Ovary (tissue), 3 donors: Measurements from ENCODE around the gene CLTB.

ENCODE experiments used
- POLR2A ChIP-seq: fragments of 450-650 bp; IDR thresholded peaks from one replicate; pipeline ENCODE4 v1.6.1; 2017; ENCODE audit warnings: antibody characterized with exemption, mild to moderate bottlenecking, moderate library complexity
- TF ChIP-seq, protein P1 (sequence below), 3 donors: fragments of 450-650 bp in 2 of 3; fragments of 200-600 bp in 1 of 3; IDR thresholded peaks; one replicate each; pipeline versions ENCODE4 v1.5.1 to v1.8.0; 2016 to 2022; ENCODE audit warnings: antibody characterized with exemption in 3 of 3, mild to moderate bottlenecking in 1 of 3
- donor health status: DM: no; HTN: no; CAD: no.

DNA sequence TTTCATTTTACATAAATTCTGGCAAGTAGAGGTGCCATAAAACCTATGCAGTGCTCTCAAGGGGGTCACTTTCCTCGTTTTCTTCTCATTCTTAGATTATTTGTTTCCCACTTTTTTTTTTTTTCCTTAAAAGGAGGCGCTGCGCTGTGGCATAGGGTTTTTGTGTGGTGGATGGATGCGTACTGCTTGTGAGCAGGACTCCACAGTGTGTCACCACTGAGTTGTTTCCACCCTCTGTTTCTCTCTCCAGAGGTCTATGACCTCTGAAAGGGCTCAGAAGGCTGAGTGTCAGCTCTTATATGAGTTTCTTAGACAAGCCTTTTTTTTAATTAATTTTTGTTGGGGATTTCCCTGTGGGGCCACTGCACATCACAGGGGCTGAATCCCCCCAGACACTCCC, 13.6 kb upstream of the CLTB start:
- no peak for TF ChIP-seq POLR2A
- TF ChIP-seq, protein P1, sequence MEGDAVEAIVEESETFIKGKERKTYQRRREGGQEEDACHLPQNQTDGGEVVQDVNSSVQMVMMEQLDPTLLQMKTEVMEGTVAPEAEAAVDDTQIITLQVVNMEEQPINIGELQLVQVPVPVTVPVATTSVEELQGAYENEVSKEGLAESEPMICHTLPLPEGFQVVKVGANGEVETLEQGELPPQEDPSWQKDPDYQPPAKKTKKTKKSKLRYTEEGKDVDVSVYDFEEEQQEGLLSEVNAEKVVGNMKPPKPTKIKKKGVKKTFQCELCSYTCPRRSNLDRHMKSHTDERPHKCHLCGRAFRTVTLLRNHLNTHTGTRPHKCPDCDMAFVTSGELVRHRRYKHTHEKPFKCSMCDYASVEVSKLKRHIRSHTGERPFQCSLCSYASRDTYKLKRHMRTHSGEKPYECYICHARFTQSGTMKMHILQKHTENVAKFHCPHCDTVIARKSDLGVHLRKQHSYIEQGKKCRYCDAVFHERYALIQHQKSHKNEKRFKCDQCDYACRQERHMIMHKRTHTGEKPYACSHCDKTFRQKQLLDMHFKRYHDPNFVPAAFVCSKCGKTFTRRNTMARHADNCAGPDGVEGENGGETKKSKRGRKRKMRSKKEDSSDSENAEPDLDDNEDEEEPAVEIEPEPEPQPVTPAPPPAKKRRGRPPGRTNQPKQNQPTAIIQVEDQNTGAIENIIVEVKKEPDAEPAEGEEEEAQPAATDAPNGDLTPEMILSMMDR (IDR thresholded peaks at IDR 0.05), result no peak
